Neutrophil (primary cell): ENCODE data around the gene PAFAH1B2.
"Not testable (repeated sequence)": the region's sequence is repeated elsewhere in the genome, so short reads cannot be mapped to it uniquely, and the experiment has no call there.

Experiments
- H3K27ac ChIP-seq: fragments of 200-600 bp; sonication (generic); 2 replicates; pipeline ENCODE4 v1.5.1; 2016; ENCODE audit warnings: mild to moderate bottlenecking, moderate library complexity
- H3K27me3 ChIP-seq: fragments of 200-600 bp; sonication (generic); 2 replicates; pipeline ENCODE4 v1.6.0; 2016; ENCODE audit warnings: mild to moderate bottlenecking
- H3K36me3 ChIP-seq: fragments of 200-600 bp; sonication (generic); 2 replicates; pipeline ENCODE4 v1.5.1; 2017
- H3K4me1 ChIP-seq, 2 experiments: fragments of 200-600 bp in 1 of 2; sonication (generic) in 1 of 2; 1 replicate in 1 of 2; 2 replicates in 1 of 2; pipeline versions ENCODE4 v1.5.1 to v1.6.1; 2013 to 2016; ENCODE audit warnings: low read depth in 1 of 2, low read length in 1 of 2, mild to moderate bottlenecking in 1 of 2, moderate library complexity in 1 of 2; ENCODE audit not compliant: control insufficient read depth in 1 of 2, insufficient read depth in 1 of 2
- H3K4me3 ChIP-seq, 2 experiments: fragments of 200-600 bp in 1 of 2; sonication (generic) in 1 of 2; 1 replicate in 1 of 2; 2 replicates in 1 of 2; pipeline ENCODE4 v1.5.1; 2013 to 2016; ENCODE audit warnings: low read depth in 1 of 2, low read length in 1 of 2, mild to moderate bottlenecking in 1 of 2, moderate library complexity in 1 of 2
- H3K9me3 ChIP-seq: fragments of 200-600 bp; sonication (generic); 2 replicates; pipeline ENCODE4 v1.5.1; 2016
- TF ChIP-seq, protein P1 (sequence below): fragments of 200-600 bp; sonication (generic); IDR thresholded peaks from 2 replicates; pipeline ENCODE4 v1.5.1; 2016; ENCODE audit warnings: antibody characterized with exemption

Gene PAFAH1B2

DNA sequence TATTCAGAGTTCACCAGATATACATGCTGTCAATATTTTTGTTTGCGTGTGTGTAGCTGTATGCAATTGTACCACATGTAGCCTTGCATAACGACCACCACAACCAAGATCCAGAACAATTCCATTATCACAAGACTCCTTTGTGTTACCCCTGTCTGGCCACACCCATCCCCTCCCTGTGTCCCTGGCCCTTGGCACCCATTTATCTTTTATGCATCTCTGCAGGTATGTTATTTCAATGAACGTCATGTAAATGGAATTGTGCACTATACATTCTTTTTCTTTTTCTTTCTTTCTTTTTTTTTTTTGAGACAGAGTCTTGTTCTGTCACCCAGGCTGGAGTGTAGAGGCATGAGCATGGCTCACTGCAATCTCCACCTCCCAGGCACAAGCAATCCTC lies 9.7 kb upstream of the PAFAH1B2 start:
- Histone ChIP-seq H3K4me1 (no peaks in the 10 kb centered on the region), H3K27ac (no peak overlapping the region), H3K9me3 (no peaks in the 10 kb centered on the region), H3K27me3 (peaks cover 7% of the 10 kb centered on the region), H3K36me3 (no peaks in the 10 kb centered on the region), H3K4me3 (no peak overlapping the region)
- TF ChIP-seq, protein P1, sequence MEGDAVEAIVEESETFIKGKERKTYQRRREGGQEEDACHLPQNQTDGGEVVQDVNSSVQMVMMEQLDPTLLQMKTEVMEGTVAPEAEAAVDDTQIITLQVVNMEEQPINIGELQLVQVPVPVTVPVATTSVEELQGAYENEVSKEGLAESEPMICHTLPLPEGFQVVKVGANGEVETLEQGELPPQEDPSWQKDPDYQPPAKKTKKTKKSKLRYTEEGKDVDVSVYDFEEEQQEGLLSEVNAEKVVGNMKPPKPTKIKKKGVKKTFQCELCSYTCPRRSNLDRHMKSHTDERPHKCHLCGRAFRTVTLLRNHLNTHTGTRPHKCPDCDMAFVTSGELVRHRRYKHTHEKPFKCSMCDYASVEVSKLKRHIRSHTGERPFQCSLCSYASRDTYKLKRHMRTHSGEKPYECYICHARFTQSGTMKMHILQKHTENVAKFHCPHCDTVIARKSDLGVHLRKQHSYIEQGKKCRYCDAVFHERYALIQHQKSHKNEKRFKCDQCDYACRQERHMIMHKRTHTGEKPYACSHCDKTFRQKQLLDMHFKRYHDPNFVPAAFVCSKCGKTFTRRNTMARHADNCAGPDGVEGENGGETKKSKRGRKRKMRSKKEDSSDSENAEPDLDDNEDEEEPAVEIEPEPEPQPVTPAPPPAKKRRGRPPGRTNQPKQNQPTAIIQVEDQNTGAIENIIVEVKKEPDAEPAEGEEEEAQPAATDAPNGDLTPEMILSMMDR: no peak

DNA sequence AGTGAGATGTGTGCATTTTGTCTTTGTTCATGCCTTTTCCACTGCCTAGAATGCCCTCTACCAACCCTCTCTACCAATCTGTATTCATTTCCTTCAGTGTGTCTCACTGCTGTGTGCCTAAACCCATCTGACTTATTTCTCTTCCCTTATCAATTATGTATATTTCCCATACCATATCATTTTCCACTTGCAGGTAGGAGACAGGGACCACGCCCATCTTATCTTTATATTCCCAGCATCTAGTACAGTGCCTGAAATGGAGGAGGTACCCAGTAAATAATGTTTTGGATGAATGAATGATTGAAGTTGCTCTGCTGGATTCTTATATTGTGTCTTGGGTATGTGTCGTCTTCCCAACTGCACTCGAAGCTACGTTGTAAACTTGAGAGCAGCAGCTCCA lies 9.1 kb upstream of the PAFAH1B2 start:
- H3K4me3 ChIP-seq, H3K27me3 ChIP-seq, H3K27ac ChIP-seq, H3K9me3 ChIP-seq, H3K4me1 ChIP-seq, H3K36me3 ChIP-seq: not testable (repeated sequence)

DNA sequence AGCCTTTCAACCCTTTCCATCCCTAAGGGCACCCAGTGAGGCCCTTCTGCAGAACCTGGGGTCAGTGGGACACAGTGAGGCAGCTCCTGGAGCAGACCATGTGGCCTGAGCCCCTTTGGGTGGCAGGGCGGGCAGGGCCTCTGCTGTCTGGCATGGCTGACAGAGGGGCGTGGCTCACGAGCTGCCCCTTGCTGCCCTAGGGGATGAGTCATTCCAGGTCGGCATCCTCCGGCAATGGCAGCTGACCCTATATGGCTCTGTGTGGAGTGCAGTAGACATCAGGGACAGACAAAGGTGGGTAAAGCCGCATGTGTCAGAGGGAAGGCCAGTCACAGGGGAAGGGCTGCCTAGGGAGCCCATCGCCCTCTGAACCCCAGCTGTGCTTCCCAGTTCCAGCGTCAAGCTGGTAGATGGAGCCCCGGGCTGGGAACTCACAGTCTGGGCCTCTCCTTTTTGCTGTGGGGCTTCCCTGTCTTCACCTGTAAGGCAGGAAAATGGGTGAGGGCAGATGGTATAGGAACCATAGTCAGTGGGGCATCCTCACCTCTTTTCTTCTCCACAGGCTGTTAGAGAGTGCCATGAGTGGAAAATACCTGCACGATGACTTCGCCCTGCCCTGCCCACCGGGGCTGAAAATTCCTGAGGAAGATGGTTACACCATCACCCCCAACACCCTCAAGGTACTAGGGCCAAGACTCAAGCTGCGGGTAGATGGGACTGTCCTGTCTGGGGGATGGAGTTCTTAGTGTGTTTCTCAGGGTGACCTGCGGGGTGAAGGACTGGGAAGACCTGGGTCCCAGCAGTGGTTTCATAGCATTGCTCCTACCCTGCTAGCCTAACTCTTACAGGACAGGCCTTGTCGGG lies 6.6 kb upstream of the PAFAH1B2 start:
- not testable (repeated sequence) for H3K4me1 ChIP-seq, H3K27ac ChIP-seq

DNA sequence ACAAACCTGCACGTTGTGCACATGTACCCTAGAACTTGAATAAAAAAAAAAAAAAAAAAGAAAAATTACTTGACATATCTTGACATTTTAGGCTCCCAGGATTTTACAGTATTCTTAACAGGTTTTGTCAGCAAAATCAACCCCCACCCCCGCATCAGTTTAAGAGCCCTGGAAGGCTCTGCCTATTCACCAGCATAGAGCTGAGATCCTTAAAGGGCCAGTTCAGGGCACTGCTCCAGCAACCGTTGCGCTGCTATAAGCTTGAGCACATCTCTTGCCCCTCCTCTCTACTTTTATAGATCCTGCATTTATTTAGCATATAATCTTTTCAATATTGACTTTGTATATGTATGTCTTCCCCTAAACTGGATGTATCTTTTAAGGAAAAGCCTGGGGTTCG lies 697 bp upstream of the PAFAH1B2 start:
- Histone ChIP-seq H3K9me3 (no peaks in the 10 kb centered on the region), H3K4me3 (peak overlapping the region; percentile 92 to 93), H3K27me3 (no peaks in the 10 kb centered on the region), H3K27ac (peak overlapping the region; percentile 94), H3K4me1 (peaks cover 21 to 29% of the 10 kb centered on the region in 2 experiments), H3K36me3 (peaks cover 16% of the 10 kb centered on the region)
- TF ChIP-seq, protein P1: no peak

More for the DNA sequence above, 6.6 kb upstream of the PAFAH1B2 start:
- not testable (repeated sequence) for H3K36me3 ChIP-seq, H3K27me3 ChIP-seq, H3K9me3 ChIP-seq, H3K4me3 ChIP-seq

DNA sequence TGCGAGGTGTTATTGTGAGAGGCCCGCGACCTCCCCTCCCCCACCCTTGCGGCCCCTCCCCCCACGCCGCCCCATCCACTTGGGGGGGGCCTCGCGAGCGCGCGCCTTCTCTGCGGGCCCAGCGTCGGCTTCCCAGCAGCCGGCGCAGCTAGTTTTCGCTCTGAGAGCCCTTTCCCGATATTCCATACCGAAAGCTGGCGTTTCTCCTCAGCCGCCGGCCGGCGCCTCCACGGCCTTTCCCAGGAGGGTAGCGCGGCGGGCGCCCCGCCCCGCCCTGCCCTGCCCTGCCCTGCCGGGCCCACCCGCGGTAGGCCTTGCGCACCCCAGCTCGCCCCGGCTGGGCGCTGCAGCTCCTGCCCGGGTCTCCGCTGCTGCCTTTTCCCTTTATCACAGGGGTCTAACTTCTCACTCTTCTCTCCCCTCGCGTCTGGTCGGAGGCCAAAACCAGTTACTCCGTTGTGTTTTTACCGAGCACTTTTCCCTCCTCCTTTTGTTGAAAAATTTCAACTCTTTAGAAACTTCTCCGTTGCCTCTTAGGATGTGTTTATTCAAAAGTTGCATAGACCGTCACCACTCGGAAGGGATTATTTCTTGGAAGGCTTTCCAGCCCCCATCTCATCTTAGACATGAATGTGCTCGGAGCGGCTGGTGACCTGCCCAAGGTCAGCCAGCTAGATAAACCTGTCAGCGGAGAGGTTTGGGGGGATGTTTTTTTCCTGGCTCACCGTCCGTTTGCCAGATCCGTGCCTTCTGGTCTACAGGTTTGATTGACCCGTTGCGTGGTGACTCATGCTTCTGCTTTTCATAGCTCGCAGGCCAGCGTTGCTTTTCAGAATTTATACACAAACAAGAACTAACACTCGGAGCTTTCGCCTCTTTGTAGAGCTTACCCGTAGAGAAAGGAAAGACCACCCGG lies 648 bp downstream of the PAFAH1B2 start:
- H3K27me3 ChIP-seq: no peaks in the 10 kb centered on the region
- H3K4me3 ChIP-seq: peak overlapping the region; percentile 92 to 93
- H3K4me1 ChIP-seq: peaks cover 21 to 29% of the 10 kb centered on the region in 2 experiments
- H3K9me3 ChIP-seq: no peaks in the 10 kb centered on the region
- H3K36me3 ChIP-seq: peaks cover 16% of the 10 kb centered on the region
- peak overlapping the region; percentile 94 for H3K27ac ChIP-seq
- TF ChIP-seq, protein P1: no peak

DNA sequence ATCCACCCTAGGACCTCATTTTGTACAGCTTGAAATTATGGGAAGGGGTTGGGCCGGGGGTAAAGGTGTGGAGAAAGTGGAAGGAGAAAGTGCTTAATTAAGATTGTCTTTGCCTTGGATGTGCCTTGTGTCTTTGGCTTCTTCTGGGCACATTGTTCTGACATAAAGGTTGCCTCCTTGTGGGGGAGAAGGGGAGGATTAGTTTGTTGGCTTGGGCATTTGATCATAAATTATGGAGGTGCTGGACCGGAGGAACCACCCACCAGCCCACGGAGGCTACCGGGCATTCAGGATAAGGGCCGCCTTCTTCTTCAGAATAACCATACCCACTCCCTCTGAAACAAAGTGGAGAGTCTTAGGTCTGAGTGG lies 1.3 kb downstream of the PAFAH1B2 start:
- Histone ChIP-seq H3K4me3 (peak overlapping the region; percentile 92 to 93), H3K27me3 (no peaks in the 10 kb centered on the region), H3K9me3 (no peaks in the 10 kb centered on the region), H3K36me3 (peaks cover 16% of the 10 kb centered on the region), H3K27ac (peak overlapping the region; percentile 94), H3K4me1 (peaks cover 21 to 29% of the 10 kb centered on the region in 2 experiments)
- TF ChIP-seq, protein P1: no peak
